ENCODE results near the gene OVOL1.

GRCh38 chr11:65741185-65741584 lies 45.7 kb upstream of the OVOL1 start:
- TF ChIP-seq CTCF (IDR thresholded peaks at IDR 0.05), result no peak
- no peak for TF ChIP-seq POLR2A (IDR thresholded peaks at IDR 0.05; ENCODE audit: low read depth)

Data from esophagus muscularis mucosa (tissue), 3 donors.